GM19397 (cell line): ENCODE results near the gene RUNX3.
"Not testable (repeated sequence)": the region's sequence is repeated elsewhere in the genome, so short reads cannot be mapped to it uniquely, and the experiment has no call there.

ENCODE experiments used
- ATAC-seq: cut with Tn5 transposase; IDR thresholded peaks from one replicate; pipeline ENCODE4 v1.9.1; 2021; ENCODE audit warnings: mild to moderate bottlenecking, moderate library complexity; ENCODE audit not compliant: unreplicated experiment

The RUNX3 gene

DNA sequence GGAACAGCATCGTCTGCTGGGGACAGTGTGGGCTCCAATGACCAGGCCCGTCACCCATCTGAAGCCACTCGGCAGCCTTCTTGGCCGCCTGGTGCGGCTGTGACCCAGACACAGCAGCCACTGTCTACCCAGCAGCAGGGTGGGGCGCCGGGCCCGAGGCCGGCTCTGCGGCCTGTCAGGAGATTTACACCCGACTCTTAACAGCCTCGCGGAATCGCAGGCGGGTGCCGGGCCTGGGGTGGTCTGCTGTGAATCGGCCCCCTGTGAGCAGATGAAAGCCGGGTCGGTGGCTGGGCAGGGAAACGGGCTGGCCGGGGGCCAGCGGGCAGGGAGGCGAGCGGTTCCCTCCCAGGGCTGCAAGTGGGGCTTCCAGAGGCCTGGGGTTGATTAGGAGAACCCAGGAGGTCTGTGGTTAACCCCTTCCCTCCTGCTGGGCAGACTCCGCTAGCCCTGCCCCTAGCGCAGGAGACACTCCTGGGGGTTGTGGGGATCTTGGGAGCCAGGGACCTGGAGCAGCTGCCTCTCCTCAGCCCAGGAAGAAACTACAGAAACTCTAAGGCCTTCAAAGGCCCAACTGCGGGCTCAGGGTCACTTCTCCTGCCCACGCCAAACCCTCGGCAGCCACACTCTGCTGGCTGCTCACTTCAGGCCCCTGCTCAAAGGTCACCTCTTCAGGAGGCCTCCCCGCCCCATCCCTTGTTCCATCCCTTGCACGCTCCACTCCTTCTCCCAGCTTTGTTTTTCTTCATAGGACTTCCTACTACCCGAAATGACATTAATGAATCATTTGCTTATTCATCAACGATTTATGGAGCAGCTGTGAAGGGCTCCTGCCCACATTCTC lies 15.6 kb downstream of the RUNX3 start:
- no peak for ATAC-seq

- ATAC-seq = no peak
Observed at GRCh38 chr1:24913616-24914225, 16.4 kb downstream of the RUNX3 start.

- ATAC-seq = no peak
Observed at GRCh38 chr1:24913274-24913604, 16.8 kb downstream of the RUNX3 start.

GRCh38 chr1:24912376-24913273 lies 17.5 kb downstream of the RUNX3 start:
- no peak for ATAC-seq

DNA sequence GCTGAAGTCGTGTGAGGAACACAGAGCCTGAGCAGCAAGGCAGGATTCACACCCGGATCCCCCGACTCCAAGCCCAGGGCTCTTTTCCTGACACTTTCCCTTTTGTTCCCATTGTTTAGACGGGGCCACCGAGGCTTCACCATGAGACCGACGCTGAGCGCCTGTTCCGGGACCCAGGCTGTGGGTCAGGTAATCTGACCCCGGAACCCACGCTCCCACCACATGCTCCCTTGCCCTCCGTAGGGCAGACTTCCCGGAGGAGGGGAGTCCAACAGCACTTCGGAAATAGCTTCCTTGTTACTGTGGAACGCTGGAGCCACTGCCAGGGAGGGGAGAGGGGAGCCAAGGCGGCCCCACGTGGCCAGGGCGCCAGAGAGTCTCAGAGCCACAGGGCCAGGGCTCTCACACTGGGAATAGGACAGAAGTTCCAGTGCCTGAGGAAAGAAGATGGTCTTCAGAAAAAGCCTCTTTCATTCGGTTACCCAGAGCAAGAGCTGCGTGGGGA lies 18.4 kb downstream of the RUNX3 start:
- no peak for ATAC-seq

GRCh38 chr1:24910751-24911650 lies 19.1 kb downstream of the RUNX3 start:
- no peak for ATAC-seq

- ATAC-seq = no peak
Observed at GRCh38 chr1:24910210-24910609, 19.9 kb downstream of the RUNX3 start.

GRCh38 chr1:24909388-24909898 lies 20.6 kb downstream of the RUNX3 start:
- no peak for ATAC-seq

DNA sequence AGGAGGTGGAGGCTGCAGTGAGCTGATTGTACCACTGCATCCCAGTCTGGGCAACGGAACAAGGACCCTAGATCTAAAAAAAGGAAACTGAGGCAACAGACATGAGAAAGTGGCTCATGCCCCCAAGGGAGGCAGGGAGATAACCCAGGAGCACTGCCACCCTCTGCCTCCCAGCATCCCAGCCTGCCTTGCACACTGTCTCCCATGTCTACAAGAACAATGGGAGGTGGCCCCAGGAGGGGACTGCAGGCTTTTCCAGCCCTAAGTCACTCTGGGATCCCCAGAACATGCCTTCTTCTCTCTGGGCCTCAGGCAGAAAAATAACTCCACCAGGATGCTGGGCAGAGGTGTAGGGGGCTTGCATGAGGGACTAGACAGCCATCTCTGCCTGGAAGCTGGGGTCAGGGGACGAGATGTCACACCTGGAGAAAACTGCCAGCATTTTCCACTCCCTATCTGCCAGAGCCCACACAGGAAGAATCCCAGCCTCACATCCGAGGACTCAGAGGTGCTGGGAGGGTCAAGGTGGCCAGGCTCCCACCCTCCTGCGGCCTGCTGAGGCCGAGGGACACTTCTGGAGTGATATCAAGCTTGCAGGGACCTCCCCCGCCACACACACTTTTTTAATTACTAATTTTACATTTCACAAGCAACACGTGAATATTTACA lies 21.4 kb downstream of the RUNX3 start:
- no peak for ATAC-seq

DNA sequence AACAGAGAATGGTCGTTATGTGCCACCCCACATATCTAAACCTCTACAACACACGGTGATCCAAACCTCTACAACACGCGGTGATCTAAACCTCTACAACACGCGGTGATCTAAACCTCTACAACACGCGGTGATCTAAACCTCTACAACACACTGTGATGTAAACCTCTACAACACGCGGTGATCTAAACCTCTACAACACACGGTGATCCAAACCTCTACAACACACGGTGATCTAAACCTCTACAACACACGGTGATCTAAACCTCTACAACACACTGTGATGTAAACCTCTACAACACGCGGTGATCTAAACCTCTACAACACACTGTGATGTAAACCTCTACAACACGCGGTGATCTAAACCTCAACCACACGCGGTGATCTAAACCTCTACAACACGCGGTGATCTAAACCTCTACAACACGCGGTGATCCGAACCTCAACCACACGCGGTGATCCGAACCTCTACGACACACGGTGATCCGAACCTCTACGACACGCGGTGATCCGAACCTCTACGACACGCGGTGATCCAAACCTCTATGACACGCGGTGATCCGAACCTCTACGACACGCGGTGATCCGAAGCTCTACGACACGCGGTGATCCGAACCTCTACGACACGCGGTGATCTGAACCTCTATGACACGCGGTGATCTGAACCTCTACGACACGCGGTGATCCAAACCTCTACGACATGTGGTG lies 22.3 kb downstream of the RUNX3 start:
- ATAC-seq = not testable (repeated sequence)

GRCh38 chr1:24906760-24907490 lies 23.2 kb downstream of the RUNX3 start:
- no peak for ATAC-seq

- ATAC-seq = no peak
Observed at GRCh38 chr1:24905979-24906720, 23.9 kb downstream of the RUNX3 start.

- ATAC-seq = no peak
Observed at GRCh38 chr1:24905355-24905978, 24.6 kb downstream of the RUNX3 start.

DNA sequence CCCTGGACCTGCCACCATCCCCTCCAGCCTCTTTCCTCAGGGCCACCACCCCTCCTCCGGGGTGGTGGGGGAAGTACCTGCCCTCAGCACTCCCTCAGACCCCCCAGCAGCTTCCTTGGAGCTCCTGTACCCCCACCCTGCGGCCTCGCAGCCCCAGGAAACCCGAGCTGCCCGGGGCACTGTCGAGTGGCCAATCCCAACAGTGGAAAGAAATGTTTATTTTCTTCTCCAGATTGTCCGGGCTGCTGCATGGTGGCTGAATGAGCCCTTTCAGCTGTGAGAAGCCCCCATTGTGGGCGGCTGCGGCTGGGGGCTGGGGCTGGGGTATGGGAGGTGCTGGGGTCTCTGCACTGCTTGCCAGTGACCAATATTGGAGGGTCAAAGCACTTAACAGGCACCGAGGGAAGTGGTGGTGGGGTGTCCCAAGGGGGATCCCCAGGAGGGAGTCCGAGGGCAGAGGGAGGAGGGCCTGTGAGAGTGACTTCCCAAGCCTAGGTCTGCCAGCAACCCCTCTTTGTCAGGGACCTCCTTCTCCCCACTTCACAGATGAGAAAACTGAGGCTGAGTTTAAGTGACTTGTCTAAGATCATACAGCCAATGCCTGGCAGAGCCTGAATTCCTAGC lies 25.2 kb downstream of the RUNX3 start:
- ATAC-seq = no peak

- ATAC-seq = no peak
Observed at GRCh38 chr1:24903955-24904730, 25.9 kb downstream of the RUNX3 start.

DNA sequence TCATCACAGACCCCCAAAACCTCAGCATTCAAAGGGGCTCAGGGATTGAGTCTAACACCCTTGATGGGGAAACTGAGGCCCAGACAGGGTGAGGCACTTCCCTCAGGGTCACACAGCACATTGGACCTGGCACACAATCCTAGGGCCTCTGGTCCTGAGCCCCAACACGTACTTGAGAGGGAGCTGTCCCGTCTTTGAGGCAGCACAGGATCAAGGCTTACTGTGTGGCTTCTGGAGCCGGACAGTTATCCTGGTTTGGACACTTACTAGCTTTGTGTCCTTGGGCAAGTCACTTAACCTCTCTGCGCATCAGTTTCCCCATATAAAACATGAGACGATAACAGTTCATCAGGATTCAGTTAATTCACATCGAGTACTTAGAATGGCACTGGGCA lies 26.5 kb downstream of the RUNX3 start:
- ATAC-seq = no peak
